ENCODE measurements around the gene ZFAND2A. TPM values are rescaled to one million over a fixed set of nuclear protein-coding genes. Genes with fewer than 3 reads are reported as not detected.
"Not testable (repeated sequence)": the region's sequence is repeated elsewhere in the genome, so short reads cannot be mapped to it uniquely, and the experiment has no call there.

Gene ZFAND2A
- total RNA-seq, 4 donors from 2014 or later, result 17.4 to 39.4 (median 21.8) TPM

DNA sequence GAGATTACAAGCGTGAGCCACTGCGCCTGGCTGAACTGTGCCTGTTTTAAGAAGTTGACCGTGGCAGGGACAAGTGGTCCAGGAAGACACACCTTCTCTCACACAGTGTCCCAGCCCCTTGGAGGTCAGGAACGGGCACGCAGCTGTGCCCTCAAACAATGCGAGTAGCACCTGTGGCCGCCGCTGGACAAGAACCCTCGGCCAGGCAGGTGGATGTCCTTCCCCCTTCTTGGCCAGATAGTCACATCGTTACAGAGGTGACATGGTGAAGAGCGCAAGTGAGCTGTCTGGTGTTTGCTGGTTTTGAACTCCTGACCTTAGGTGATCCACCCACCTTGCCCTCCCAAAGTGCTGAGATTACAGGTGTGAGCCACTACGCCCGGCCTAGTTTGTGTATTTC is 8.8 kb downstream of the ZFAND2A start:
- no peak overlapping the region for H3K27ac ChIP-seq
- H3K36me3 ChIP-seq, result no peaks in the 10 kb centered on the region
- no peak for DNase-seq
- intact Hi-C loops (cut with DNase I; ENCODE audit: low total_unique reads), result no loop called here
- no peaks in the 10 kb centered on the region for H3K4me1 ChIP-seq
- H3K9me3 ChIP-seq, result no peaks in the 10 kb centered on the region
- TF ChIP-seq POLR2A (IDR thresholded peaks at IDR 0.05), result no peak
- TF ChIP-seq, protein P1, sequence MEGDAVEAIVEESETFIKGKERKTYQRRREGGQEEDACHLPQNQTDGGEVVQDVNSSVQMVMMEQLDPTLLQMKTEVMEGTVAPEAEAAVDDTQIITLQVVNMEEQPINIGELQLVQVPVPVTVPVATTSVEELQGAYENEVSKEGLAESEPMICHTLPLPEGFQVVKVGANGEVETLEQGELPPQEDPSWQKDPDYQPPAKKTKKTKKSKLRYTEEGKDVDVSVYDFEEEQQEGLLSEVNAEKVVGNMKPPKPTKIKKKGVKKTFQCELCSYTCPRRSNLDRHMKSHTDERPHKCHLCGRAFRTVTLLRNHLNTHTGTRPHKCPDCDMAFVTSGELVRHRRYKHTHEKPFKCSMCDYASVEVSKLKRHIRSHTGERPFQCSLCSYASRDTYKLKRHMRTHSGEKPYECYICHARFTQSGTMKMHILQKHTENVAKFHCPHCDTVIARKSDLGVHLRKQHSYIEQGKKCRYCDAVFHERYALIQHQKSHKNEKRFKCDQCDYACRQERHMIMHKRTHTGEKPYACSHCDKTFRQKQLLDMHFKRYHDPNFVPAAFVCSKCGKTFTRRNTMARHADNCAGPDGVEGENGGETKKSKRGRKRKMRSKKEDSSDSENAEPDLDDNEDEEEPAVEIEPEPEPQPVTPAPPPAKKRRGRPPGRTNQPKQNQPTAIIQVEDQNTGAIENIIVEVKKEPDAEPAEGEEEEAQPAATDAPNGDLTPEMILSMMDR (IDR thresholded peaks at IDR 0.05), result no peak
- no peaks in the 10 kb centered on the region for H3K27me3 ChIP-seq
- no peak overlapping the region for H3K4me3 ChIP-seq

DNA sequence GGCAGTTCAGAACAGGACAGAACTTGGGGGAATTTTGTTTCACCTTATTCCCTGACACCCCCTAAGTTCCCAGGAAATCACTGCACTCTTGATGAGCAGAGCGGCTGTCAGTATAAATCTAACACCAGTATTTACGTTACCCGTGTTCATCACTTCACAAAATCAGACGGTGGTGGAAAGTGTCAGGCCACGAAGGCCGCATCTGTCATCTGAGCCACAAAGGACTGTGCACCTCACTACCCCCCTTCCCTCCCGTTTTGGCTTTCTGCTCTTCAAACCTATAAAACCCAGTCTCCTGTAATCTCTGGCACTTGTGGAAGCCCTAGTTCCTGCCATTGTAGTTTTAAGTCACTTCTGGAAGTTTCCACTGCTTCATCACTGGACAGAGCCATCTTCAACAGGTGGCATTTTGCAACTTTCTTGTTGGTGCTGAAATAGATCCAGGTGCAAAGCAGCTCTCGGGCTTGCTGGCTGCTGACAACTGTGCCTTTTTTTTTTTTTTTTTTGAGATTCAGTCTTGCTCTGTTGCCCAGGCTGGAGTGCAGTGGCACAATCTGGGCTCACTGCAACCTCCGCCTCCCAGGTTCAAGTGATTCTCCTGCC is 9.5 kb downstream of the ZFAND2A start:
- intact Hi-C loops (cut with DNase I; ENCODE audit: low total_unique reads), result no loop called here

DNA sequence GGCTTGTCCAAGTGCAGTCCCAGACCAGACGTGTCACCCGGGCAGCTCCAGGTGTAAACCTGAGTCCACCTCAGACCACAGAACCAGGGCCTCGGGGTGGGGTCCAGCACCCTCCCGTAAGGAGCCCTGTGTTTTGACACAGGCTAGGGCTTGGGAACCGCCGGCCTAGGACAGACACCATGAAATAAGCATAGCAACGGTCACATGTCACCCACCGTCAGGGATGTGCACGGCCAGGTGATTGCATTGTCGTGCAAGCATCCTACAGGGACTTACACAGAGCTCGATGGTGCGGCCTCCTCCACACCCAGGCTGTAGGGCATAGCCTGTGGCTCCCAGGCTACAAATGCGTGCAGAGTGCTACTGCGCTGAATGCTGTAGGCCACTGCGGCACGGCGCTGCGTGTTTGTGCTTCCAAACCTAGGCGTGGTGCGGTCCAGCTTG is 10.6 kb downstream of the ZFAND2A start:
- Histone ChIP-seq H3K4me3 (no peak overlapping the region), H3K9me3 (no peaks in the 10 kb centered on the region), H3K27me3 (no peaks in the 10 kb centered on the region), H3K36me3 (no peaks in the 10 kb centered on the region), H3K27ac (no peak overlapping the region), H3K4me1 (no peaks in the 10 kb centered on the region)
- intact Hi-C loops (cut with DNase I; ENCODE audit: low total_unique reads), result no loop called here
- no peak for DNase-seq
- TF ChIP-seq POLR2A (IDR thresholded peaks at IDR 0.05), result no peak
- TF ChIP-seq, protein P1 (IDR thresholded peaks at IDR 0.05), result no peak

More for the DNA sequence above, 9.5 kb downstream of the ZFAND2A start:
- TF ChIP-seq, protein P1 (IDR thresholded peaks at IDR 0.05), result no peak
- no peak for TF ChIP-seq POLR2A (IDR thresholded peaks at IDR 0.05)
- Histone ChIP-seq H3K36me3 (no peaks in the 10 kb centered on the region), H3K9me3 (no peaks in the 10 kb centered on the region), H3K27ac (no peak overlapping the region), H3K4me3 (no peak overlapping the region), H3K27me3 (no peaks in the 10 kb centered on the region), H3K4me1 (no peaks in the 10 kb centered on the region)
- DNase-seq, result no peak

DNA sequence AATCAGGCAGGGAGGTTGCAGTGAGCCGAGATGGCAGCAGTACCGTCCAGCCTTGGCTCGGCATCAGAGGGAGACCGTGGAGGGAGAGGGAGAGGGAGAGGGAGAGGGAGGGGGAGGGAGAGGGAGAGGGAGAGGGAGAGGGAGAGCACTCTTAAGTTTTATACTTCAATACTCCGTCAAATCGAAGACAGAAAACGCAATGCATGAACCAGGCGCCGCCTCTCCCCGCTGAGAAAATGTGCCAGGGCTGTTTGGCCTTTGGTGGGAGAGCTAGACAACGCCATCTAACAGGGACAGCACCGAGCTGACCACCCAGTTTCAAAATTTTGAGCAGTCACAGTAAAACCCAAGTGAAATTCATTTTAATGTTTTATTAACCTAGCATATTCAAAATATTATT is 12.1 kb downstream of the ZFAND2A start:
- H3K27me3 ChIP-seq; intact Hi-C loops (cut with DNase I; ENCODE audit: low total_unique reads); H3K36me3 ChIP-seq; H3K4me3 ChIP-seq; H3K4me1 ChIP-seq; DNase-seq; H3K27ac ChIP-seq; H3K9me3 ChIP-seq: not testable (repeated sequence)

DNA sequence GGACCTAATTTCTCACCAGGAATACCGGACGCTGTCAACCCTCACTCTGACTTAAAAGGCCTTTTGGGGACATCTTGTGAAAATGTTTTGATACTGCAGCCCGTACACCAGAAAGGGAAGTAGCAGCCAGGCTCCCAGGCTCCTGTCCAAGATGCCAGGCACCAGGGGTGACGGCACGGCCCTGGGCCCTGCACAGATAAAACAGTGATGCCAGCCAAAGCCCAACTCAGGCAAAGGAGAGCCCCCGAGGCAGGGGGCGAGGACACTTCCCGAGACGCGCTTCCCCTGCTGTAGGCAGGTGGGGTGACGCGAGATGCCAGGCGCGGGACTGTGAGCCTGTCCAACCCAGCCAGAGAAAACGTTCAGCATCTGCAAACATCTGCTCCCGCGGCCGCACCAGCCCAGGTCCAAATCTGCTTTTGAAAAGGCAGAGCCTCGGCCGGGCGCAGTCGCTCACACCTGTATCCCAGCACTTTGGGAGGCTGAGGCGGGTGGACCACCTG is 15.7 kb downstream of the ZFAND2A start:
- Histone ChIP-seq H3K9me3 (no peaks in the 10 kb centered on the region), H3K27ac (no peak overlapping the region), H3K4me1 (no peaks in the 10 kb centered on the region), H3K27me3 (no peaks in the 10 kb centered on the region), H3K4me3 (no peak overlapping the region), H3K36me3 (no peaks in the 10 kb centered on the region)
- no peak for TF ChIP-seq POLR2A (IDR thresholded peaks at IDR 0.05)
- TF ChIP-seq, protein P1 (IDR thresholded peaks at IDR 0.05), result no peak
- intact Hi-C loops (cut with DNase I; ENCODE audit: low total_unique reads), result no loop called here
- DNase-seq, result no peak

DNA sequence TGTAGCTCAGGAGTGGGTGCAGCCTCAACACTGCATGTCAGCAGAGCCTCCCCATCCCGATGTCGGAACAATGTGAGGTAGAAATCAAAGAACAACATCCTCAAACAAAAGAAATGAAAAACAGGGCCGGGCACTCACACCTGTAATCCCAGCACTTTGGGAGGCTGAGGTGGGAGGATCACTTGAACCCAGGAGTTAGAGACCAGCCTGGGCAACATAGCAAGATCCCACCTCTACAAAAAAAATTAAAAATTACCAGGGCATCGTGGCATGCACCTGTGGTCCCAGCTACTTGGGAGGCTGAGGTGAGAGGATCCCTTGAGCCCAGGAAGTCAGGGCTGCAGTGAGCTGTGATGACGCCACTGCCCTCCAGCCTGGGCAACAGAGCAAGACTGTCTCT is 17.0 kb downstream of the ZFAND2A start:
- H3K9me3 ChIP-seq; H3K4me3 ChIP-seq; H3K4me1 ChIP-seq; H3K36me3 ChIP-seq; DNase-seq; intact Hi-C loops (cut with DNase I; ENCODE audit: low total_unique reads); H3K27ac ChIP-seq; H3K27me3 ChIP-seq: not testable (repeated sequence)

Measured in uterus (tissue), 4 donors.